Hepatocyte (in vitro differentiated cells): ENCODE data around the gene CCR3.

Experiments
- EZH2 ChIP-seq: fragments of 200-600 bp; sonication (generic); IDR thresholded peaks from 2 replicates; pipeline ENCODE4 v1.6.1; 2016; ENCODE audit warnings: antibody characterized with exemption, mild to moderate bottlenecking, borderline replicate concordance
- EZH2phosphoT487 ChIP-seq: fragments of 200-600 bp; sonication (generic); IDR thresholded peaks from one replicate; pipeline ENCODE4 v1.6.1; 2018; ENCODE audit warnings: antibody characterized with exemption, mild to moderate bottlenecking, low read depth, moderate library complexity; ENCODE audit not compliant: unreplicated experiment, severe bottlenecking
- TF ChIP-seq, protein P1 (sequence below): fragments of 200-600 bp; sonication (generic); IDR thresholded peaks from 2 replicates; pipeline ENCODE4 v1.5.1; 2016; ENCODE audit warnings: antibody characterized with exemption, mild to moderate bottlenecking; ENCODE audit not compliant: poor library complexity

DNA sequence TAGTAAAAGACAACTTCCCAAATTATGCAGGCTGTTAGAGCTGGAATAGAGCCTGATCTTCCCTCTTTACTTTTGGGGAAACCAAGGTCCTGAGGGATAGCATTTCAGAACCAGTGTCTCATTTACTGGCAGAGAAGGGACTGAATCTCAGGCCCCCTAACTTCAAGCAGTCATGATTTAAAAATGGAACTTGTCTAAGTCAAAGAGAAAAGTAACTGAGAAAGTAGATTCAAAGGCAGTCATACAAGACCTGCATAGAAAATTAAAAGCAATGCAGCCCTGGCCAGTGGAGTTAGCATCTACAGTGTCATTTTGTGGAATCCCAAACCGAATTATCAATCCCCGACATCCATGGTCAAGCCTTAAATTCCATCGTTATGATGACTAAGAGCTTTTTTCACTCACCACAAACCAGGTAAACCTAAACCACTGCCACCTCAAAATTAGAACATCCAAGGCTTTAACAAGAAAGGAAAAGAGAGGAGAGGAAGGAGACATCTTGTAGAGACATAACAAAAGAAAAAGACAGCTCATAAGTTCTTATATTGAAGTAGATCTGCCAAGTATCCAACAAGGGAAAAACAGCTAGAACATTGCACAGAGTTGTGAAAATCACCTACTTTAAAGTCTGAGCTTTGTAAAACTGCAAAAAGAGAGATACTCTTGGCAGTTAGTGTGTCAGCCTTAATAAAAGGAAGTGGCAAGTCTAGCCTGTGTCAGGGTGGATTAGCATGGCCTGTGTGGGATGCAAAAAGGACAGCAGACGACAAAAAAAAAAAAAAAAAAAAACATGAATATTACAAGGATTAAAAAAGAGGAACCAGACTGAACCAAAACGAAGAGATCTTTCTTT, 57.6 kb downstream of the CCR3 start:
- TF ChIP-seq EZH2 (no peak), EZH2phosphoT487 (no peak)
- TF ChIP-seq, protein P1, sequence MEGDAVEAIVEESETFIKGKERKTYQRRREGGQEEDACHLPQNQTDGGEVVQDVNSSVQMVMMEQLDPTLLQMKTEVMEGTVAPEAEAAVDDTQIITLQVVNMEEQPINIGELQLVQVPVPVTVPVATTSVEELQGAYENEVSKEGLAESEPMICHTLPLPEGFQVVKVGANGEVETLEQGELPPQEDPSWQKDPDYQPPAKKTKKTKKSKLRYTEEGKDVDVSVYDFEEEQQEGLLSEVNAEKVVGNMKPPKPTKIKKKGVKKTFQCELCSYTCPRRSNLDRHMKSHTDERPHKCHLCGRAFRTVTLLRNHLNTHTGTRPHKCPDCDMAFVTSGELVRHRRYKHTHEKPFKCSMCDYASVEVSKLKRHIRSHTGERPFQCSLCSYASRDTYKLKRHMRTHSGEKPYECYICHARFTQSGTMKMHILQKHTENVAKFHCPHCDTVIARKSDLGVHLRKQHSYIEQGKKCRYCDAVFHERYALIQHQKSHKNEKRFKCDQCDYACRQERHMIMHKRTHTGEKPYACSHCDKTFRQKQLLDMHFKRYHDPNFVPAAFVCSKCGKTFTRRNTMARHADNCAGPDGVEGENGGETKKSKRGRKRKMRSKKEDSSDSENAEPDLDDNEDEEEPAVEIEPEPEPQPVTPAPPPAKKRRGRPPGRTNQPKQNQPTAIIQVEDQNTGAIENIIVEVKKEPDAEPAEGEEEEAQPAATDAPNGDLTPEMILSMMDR, result no peak
